ENCODE measurements around the gene ADORA1. TPM values are rescaled to one million over a fixed set of nuclear protein-coding genes. Genes with fewer than 3 reads are reported as not detected.

The ADORA1 gene
- total RNA-seq, 2 experiments from 2014 or later: not detected

DNA sequence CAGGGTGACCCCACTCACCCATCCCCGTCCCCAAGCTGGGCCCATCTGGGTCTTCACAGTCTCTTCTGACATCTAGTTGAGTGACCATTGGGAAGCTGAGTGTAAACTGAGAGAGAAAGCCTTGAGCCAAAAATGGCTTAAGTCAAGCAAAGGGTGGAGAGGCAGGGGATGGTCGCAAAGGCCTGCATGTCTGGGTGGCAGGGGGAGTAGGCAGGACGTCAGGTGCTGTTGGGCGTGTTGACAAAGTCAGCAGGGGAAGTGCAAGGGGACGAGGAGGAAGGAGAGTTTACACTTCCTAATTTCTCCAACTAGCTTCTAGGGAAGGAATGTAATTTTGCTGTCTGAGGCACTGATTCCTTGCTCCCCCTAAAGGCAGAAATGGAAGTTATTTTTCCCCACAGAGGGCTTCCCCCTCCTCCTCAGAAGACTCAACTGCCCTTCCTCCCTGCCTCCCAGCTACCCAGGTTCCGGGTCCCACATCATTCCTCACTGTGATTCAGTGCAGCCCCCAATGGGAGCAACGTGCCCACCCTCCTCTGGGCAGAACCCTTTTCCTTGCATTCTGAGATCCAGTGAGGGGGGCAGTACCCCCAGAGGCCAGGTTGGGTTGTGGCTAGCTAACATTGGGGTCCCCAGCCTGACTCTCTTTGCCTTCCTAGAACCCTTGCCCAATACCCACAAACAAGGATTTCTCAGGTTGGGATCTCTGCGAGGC lies 1.2 kb upstream of the ADORA1 start:
- ATAC-seq (ENCODE audit: poor library complexity) (no peak), DNase-seq (peak in 3 of 14 experiments; percentile 21 to 29 (median 24))
- H3K4me3 ChIP-seq (ENCODE audit: low read length): no peak overlapping the region
- no peak overlapping the region for H3K27ac ChIP-seq (ENCODE audit: low read depth in 1 of 2, low read length in 2 of 2)
- H3K4me1 Mint-ChIP-seq (ENCODE audit: low read depth): peaks cover 11% of the 10 kb centered on the region
- TF ChIP-seq, protein P1, sequence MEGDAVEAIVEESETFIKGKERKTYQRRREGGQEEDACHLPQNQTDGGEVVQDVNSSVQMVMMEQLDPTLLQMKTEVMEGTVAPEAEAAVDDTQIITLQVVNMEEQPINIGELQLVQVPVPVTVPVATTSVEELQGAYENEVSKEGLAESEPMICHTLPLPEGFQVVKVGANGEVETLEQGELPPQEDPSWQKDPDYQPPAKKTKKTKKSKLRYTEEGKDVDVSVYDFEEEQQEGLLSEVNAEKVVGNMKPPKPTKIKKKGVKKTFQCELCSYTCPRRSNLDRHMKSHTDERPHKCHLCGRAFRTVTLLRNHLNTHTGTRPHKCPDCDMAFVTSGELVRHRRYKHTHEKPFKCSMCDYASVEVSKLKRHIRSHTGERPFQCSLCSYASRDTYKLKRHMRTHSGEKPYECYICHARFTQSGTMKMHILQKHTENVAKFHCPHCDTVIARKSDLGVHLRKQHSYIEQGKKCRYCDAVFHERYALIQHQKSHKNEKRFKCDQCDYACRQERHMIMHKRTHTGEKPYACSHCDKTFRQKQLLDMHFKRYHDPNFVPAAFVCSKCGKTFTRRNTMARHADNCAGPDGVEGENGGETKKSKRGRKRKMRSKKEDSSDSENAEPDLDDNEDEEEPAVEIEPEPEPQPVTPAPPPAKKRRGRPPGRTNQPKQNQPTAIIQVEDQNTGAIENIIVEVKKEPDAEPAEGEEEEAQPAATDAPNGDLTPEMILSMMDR (IDR thresholded peaks at IDR 0.05): no peak
- H3K9me3 Mint-ChIP-seq: no peaks in the 10 kb centered on the region
- H3K9me3 ChIP-seq (ENCODE audit: control insufficient read depth in 1 of 2, insufficient read depth in 1 of 2, low read length in 2 of 2): peaks cover 0 to 8% of the 10 kb centered on the region in 2 experiments
- no peak overlapping the region for H3K4me3 Mint-ChIP-seq
- CTCF ChIA-PET: no interaction called here
- peaks cover 43 to 67% of the 10 kb centered on the region in 2 experiments for H3K27me3 ChIP-seq (ENCODE audit: control insufficient read depth in 1 of 2, insufficient read depth in 2 of 2, low read length in 2 of 2)
- no peaks in the 10 kb centered on the region for H3K36me3 Mint-ChIP-seq (ENCODE audit: low read depth)
- peaks cover 14% of the 10 kb centered on the region for H3K4me1 ChIP-seq (ENCODE audit: insufficient read depth, low read length)
- no peak overlapping the region for H3K27ac Mint-ChIP-seq
- POLR2A ChIA-PET: no interaction called here
- intact Hi-C loops (cut with DNase I, micrococcal nuclease): no loop called here
- H3K27me3 Mint-ChIP-seq: peaks cover 86% of the 10 kb centered on the region
- no peaks in the 10 kb centered on the region for H3K36me3 ChIP-seq (ENCODE audit: insufficient read depth, low read length)

GRCh38 chr1:203126866-203127665 lies 460 bp upstream of the ADORA1 start:
- TF ChIP-seq, protein P1 (IDR thresholded peaks at IDR 0.05): no peak
- no peak for ATAC-seq (ENCODE audit: poor library complexity)
- Mint-ChIP-seq H3K4me3 (peak overlapping the region; percentile 17), H3K27ac (no peak overlapping the region), H3K36me3 (ENCODE audit: low read depth) (no peaks in the 10 kb centered on the region), H3K27me3 (peaks cover 79% of the 10 kb centered on the region), H3K4me1 (ENCODE audit: low read depth) (peaks cover 7% of the 10 kb centered on the region), H3K9me3 (no peaks in the 10 kb centered on the region)
- Histone ChIP-seq H3K4me3 (ENCODE audit: low read length) (no peak overlapping the region), H3K4me1 (ENCODE audit: insufficient read depth, low read length) (peaks cover 14% of the 10 kb centered on the region), H3K9me3 (ENCODE audit: control insufficient read depth in 1 of 2, insufficient read depth in 1 of 2, low read length in 2 of 2) (peaks cover 0 to 8% of the 10 kb centered on the region in 2 experiments), H3K27me3 (ENCODE audit: control insufficient read depth in 1 of 2, insufficient read depth in 2 of 2, low read length in 2 of 2) (peaks cover 43 to 59% of the 10 kb centered on the region in 2 experiments), H3K27ac (ENCODE audit: low read depth in 1 of 2, low read length in 2 of 2) (no peak overlapping the region), H3K36me3 (ENCODE audit: insufficient read depth, low read length) (no peaks in the 10 kb centered on the region)
- CTCF ChIA-PET: no interaction called here
- POLR2A ChIA-PET: no interaction called here
- intact Hi-C loops (cut with DNase I, micrococcal nuclease): no loop called here
- peak in 1 of 14 experiments; percentile 27 for DNase-seq

GRCh38 chr1:203128431-203128715 lies 847 bp downstream of the ADORA1 start:
- no peak overlapping the region for H3K4me3 Mint-ChIP-seq
- ATAC-seq (ENCODE audit: poor library complexity) (no peak), DNase-seq (peak in 1 of 14 experiments; percentile 19)
- no peak overlapping the region for H3K27ac Mint-ChIP-seq
- Histone ChIP-seq H3K4me3 (ENCODE audit: low read length) (no peak overlapping the region), H3K27ac (ENCODE audit: low read depth in 1 of 2, low read length in 2 of 2) (no peak overlapping the region), H3K36me3 (ENCODE audit: insufficient read depth, low read length) (no peaks in the 10 kb centered on the region), H3K27me3 (ENCODE audit: control insufficient read depth in 1 of 2, insufficient read depth in 2 of 2, low read length in 2 of 2) (peaks cover 43 to 52% of the 10 kb centered on the region in 2 experiments), H3K9me3 (ENCODE audit: control insufficient read depth in 1 of 2, insufficient read depth in 1 of 2, low read length in 2 of 2) (peaks cover 0 to 8% of the 10 kb centered on the region in 2 experiments), H3K4me1 (ENCODE audit: insufficient read depth, low read length) (peaks cover 14% of the 10 kb centered on the region)
- H3K9me3 Mint-ChIP-seq: no peaks in the 10 kb centered on the region
- CTCF ChIA-PET: no interaction called here
- TF ChIP-seq, protein P1 (IDR thresholded peaks at IDR 0.05): no peak
- H3K27me3 Mint-ChIP-seq: peaks cover 72% of the 10 kb centered on the region
- POLR2A ChIA-PET: no interaction called here
- H3K4me1 Mint-ChIP-seq (ENCODE audit: low read depth): peaks cover 7% of the 10 kb centered on the region
- intact Hi-C loops (cut with DNase I, micrococcal nuclease): no loop called here
- H3K36me3 Mint-ChIP-seq (ENCODE audit: low read depth): no peaks in the 10 kb centered on the region
